HepG2 (cell line): ENCODE data around the gene MPV17L2. TPM values are rescaled to one million over a fixed set of nuclear protein-coding genes. Genes with fewer than 3 reads are reported as not detected.

ENCODE experiments used
- BHLHE40 ChIP-seq: IDR thresholded peaks from 2 replicates; pipeline ENCODE4 v1.6.1; 2011; ENCODE audit warnings: low read length, improper control_type of control experiment
- DMTF1 ChIP-seq: sonication (generic); formaldehyde crosslinking; IDR thresholded peaks from 2 replicates; pipeline ENCODE4 v1.4.0; 2020; ENCODE audit warnings: mild to moderate bottlenecking, missing genetic modification reagents
- HBP1 ChIP-seq: IDR thresholded peaks from 2 replicates; pipeline ENCODE4 v1.6.1; 2016; ENCODE audit warnings: low read depth, control low read depth
- HNF1A ChIP-seq, 2 experiments: sonication (generic) in 1 of 2; formaldehyde crosslinking in 1 of 2; IDR thresholded peaks; 2 replicates each; pipeline versions ENCODE4 v1.4.0 to v1.6.1; 2016 to 2020; ENCODE audit warnings: borderline replicate concordance in 1 of 2, low read depth in 1 of 2, mild to moderate bottlenecking in 1 of 2, missing genetic modification reagents in 1 of 2
- KMT2A ChIP-seq: sonication (generic); formaldehyde crosslinking; IDR thresholded peaks from 2 replicates; pipeline ENCODE4 v1.4.0; 2020; ENCODE audit warnings: missing genetic modification reagents
- MEIS1 ChIP-seq: sonication (generic); formaldehyde crosslinking; IDR thresholded peaks from 2 replicates; pipeline ENCODE4 v1.9.0; 2021; ENCODE audit warnings: mild to moderate bottlenecking, missing genetic modification reagents, moderate library complexity, borderline replicate concordance
- MXD3 ChIP-seq: IDR thresholded peaks from 2 replicates; pipeline ENCODE4 v1.6.1; 2016; ENCODE audit warnings: mild to moderate bottlenecking, missing biosample characterization, missing genetic modification reagents
- NFE2 ChIP-seq: sonication (generic); formaldehyde crosslinking; IDR thresholded peaks from 2 replicates; pipeline ENCODE4 v1.4.0; 2020; ENCODE audit warnings: missing genetic modification reagents
- ZBTB7B ChIP-seq: sonication (generic); formaldehyde crosslinking; IDR thresholded peaks from 2 replicates; pipeline ENCODE4 v1.4.0; 2020; ENCODE audit warnings: missing genetic modification reagents
- ZFP62 ChIP-seq: sonication (generic); formaldehyde crosslinking; IDR thresholded peaks from 2 replicates; pipeline ENCODE4 v1.4.0; 2020; ENCODE audit warnings: missing genetic modification reagents
- ZNF33A ChIP-seq: sonication (generic); formaldehyde crosslinking; IDR thresholded peaks from 2 replicates; pipeline ENCODE4 v1.5.1; 2020; ENCODE audit warnings: missing genetic modification reagents, mild to moderate bottlenecking, moderate library complexity, borderline replicate concordance
- ZNF550 ChIP-seq: sonication (generic); formaldehyde crosslinking; IDR thresholded peaks from 2 replicates; pipeline ENCODE4 v1.4.0; 2020; ENCODE audit warnings: mild to moderate bottlenecking, missing genetic modification reagents, borderline replicate concordance
- ZNF574 ChIP-seq: sonication (generic); formaldehyde crosslinking; IDR thresholded peaks from 2 replicates; pipeline ENCODE4 v1.4.0; 2020; ENCODE audit warnings: missing genetic modification reagents
- ZNF616 ChIP-seq: sonication (generic); formaldehyde crosslinking; IDR thresholded peaks from 2 replicates; pipeline ENCODE4 v1.5.0; 2020; ENCODE audit warnings: low read depth, mild to moderate bottlenecking, missing genetic modification reagents
- ZNF678 ChIP-seq: sonication (generic); formaldehyde crosslinking; IDR thresholded peaks from 2 replicates; pipeline ENCODE4 v1.4.0; 2020; ENCODE audit warnings: mild to moderate bottlenecking, missing genetic modification reagents
- ZNF746 ChIP-seq: sonication (generic); formaldehyde crosslinking; IDR thresholded peaks from 2 replicates; pipeline ENCODE4 v1.8.0; 2022; ENCODE audit warnings: mild to moderate bottlenecking, missing genetic modification reagents
- ZNF761 ChIP-seq: sonication (generic); formaldehyde crosslinking; conservative IDR thresholded peaks from 2 replicates; pipeline ENCODE4 v1.4.0; 2020; ENCODE audit warnings: mild to moderate bottlenecking, missing genetic modification reagents
- ZNF775 ChIP-seq: sonication (generic); formaldehyde crosslinking; IDR thresholded peaks from 2 replicates; pipeline ENCODE4 v1.4.0; 2020; ENCODE audit warnings: missing genetic modification reagents, mild to moderate bottlenecking, moderate library complexity, borderline replicate concordance
- polyA plus RNA-seq, 8 experiments: library from polyadenylated mRNA; depleted of rRNA in 3 of 8; stranded (reverse) in 7 of 8; unstranded in 1 of 8; fragments of >200 nt; fragmentation: Illumina TruSeq in 4 of 8; extraction: Trizol in 4 of 8; gene quantifications; 2 replicates each; pipeline versions ENCODE4 v1.2.1 to v1.2.3, GENCODE V29; 2011 to 2016; ENCODE audit warnings: low read depth in 4 of 8, missing spikeins in 1 of 8, mixed read lengths in 1 of 8; ENCODE audit not compliant: insufficient read depth in 1 of 8
- total RNA-seq, 5 experiments: library from RNA; depleted of rRNA; stranded (reverse); fragments of >200 nt; fragmentation: Illumina TruSeq; extraction: Trizol; gene quantifications; 2 replicates each; pipeline ENCODE4 v1.2.3, GENCODE V29; 2016; ENCODE audit warnings: low read depth in 1 of 5

The MPV17L2 gene
- total and polyA plus RNA-seq, 2 of the 13 experiments (the other 11 are each of a cell fraction or from before 2014, with no cell fraction given), result 13.6 to 16.7 TPM

- no peak for TF ChIP-seq DMTF1 (CRISPR knock-in tag)
- no peak for TF ChIP-seq ZNF746 (CRISPR knock-in tag)
- no peak for TF ChIP-seq BHLHE40
- TF ChIP-seq ZFP62 (CRISPR knock-in tag), result no peak
- TF ChIP-seq ZBTB7B (CRISPR knock-in tag), result peak; percentile 58; the same call in 1 of the 2 replicates
- TF ChIP-seq HNF1A (IDR thresholded peaks at IDR 0.05; ENCODE audit: low read depth), result no peak
- 0 out of 2 replicates have a peak, but pooled peaks have one; percentile 9 for TF ChIP-seq HNF1A (CRISPR knock-in tag; IDR thresholded peaks at IDR 0.05; ENCODE audit: borderline replicate concordance)
- TF ChIP-seq ZNF574 (CRISPR knock-in tag), result peak; percentile 19; the same call in 1 of the 2 replicates
- TF ChIP-seq ZNF775, result no peak
- TF ChIP-seq ZNF33A (CRISPR knock-in tag), result no peak
- no peak for TF ChIP-seq ZNF761 (CRISPR knock-in tag)
- no peak for TF ChIP-seq ZNF616
- TF ChIP-seq ZNF550 (CRISPR knock-in tag), result no peak
- no peak for TF ChIP-seq NFE2
- no peak for TF ChIP-seq KMT2A
- no peak for TF ChIP-seq MXD3 (CRISPR knock-in tag)
- TF ChIP-seq HBP1 (CRISPR knock-in tag), result no peak
- peak; percentile 33; the same call in 1 of the 2 replicates for TF ChIP-seq MEIS1 (CRISPR knock-in tag)
- TF ChIP-seq ZNF678 (CRISPR knock-in tag), result 0 out of 2 replicates have a peak, but pooled peaks have one; percentile 13
Measured at GRCh38 chr19:18203863-18204393, 10.9 kb downstream of the MPV17L2 start, which contains the start of gene RAB3A (continued).
